ENCODE results near the gene BMPR1A.

The BMPR1A gene

GRCh38 chr10:86758189-86759072 lies 2.0 kb downstream of the BMPR1A start:
- no peak overlapping the region for H3K27ac ChIP-seq (replicated peaks)
- H3K27me3 ChIP-seq (ENCODE audit: insufficient read depth, poor library complexity, severe bottlenecking): peaks cover 46% of the 10 kb centered on the region
- TF ChIP-seq GABPA (IDR thresholded peaks at IDR 0.05; ENCODE audit: low read depth) (no peak), REST (IDR thresholded peaks at IDR 0.05; ENCODE audit: insufficient replicate concordance, low read depth) (no peak), SPI1 (IDR thresholded peaks at IDR 0.05; ENCODE audit: borderline replicate concordance, low read depth) (no peak), CTCF (IDR thresholded peaks at IDR 0.05; ENCODE audit: insufficient read depth, low read length) (no peak), POLR2AphosphoS5 (IDR thresholded peaks at IDR 0.05; ENCODE audit: low read depth) (no peak)
- no peak overlapping the region for H3K4me3 ChIP-seq (replicated peaks; ENCODE audit: insufficient read depth, low read length)
- DNase-seq (ENCODE audit: low read depth in 1 of 2, low spot score in 1 of 2): no peak

- DNase-seq (ENCODE audit: low read depth in 1 of 2, low spot score in 1 of 2): no peak
- Histone ChIP-seq H3K4me3 (replicated peaks; ENCODE audit: insufficient read depth, low read length) (no peak overlapping the region), H3K27ac (replicated peaks) (no peak overlapping the region), H3K27me3 (ENCODE audit: insufficient read depth, poor library complexity, severe bottlenecking) (peaks cover 43% of the 10 kb centered on the region)
- no peak for TF ChIP-seq CTCF (IDR thresholded peaks at IDR 0.05; ENCODE audit: insufficient read depth, low read length)
- no peak for TF ChIP-seq POLR2AphosphoS5 (IDR thresholded peaks at IDR 0.05; ENCODE audit: low read depth)
- no peak for TF ChIP-seq SPI1 (IDR thresholded peaks at IDR 0.05; ENCODE audit: borderline replicate concordance, low read depth)
- TF ChIP-seq GABPA (IDR thresholded peaks at IDR 0.05; ENCODE audit: low read depth): no peak
- TF ChIP-seq REST (IDR thresholded peaks at IDR 0.05; ENCODE audit: insufficient replicate concordance, low read depth): no peak
These were observed 2.8 kb downstream of the BMPR1A start for GRCh38 chr10:86759073-86759672.

- TF ChIP-seq CTCF (IDR thresholded peaks at IDR 0.05; ENCODE audit: insufficient read depth, low read length): no peak
- TF ChIP-seq POLR2AphosphoS5 (IDR thresholded peaks at IDR 0.05; ENCODE audit: low read depth): no peak
- no peak for TF ChIP-seq REST (IDR thresholded peaks at IDR 0.05; ENCODE audit: insufficient replicate concordance, low read depth)
- no peak for TF ChIP-seq GABPA (IDR thresholded peaks at IDR 0.05; ENCODE audit: low read depth)
- TF ChIP-seq SPI1 (IDR thresholded peaks at IDR 0.05; ENCODE audit: borderline replicate concordance, low read depth): no peak
- H3K27me3 ChIP-seq (ENCODE audit: insufficient read depth, poor library complexity, severe bottlenecking): peaks cover 14% of the 10 kb centered on the region
- H3K4me3 ChIP-seq (replicated peaks; ENCODE audit: insufficient read depth, low read length): no peak overlapping the region
- no peak for DNase-seq (ENCODE audit: low read depth in 1 of 2, low spot score in 1 of 2)
- no peak overlapping the region for H3K27ac ChIP-seq (replicated peaks)
These were observed 7.0 kb downstream of the BMPR1A start for GRCh38 chr10:86763404-86763803.
